Measurements from ENCODE around the gene CHSY1.

GRCh38 chr15:101165905-101166471, 85.9 kb downstream of the CHSY1 start:
- TF ChIP-seq, protein P1, sequence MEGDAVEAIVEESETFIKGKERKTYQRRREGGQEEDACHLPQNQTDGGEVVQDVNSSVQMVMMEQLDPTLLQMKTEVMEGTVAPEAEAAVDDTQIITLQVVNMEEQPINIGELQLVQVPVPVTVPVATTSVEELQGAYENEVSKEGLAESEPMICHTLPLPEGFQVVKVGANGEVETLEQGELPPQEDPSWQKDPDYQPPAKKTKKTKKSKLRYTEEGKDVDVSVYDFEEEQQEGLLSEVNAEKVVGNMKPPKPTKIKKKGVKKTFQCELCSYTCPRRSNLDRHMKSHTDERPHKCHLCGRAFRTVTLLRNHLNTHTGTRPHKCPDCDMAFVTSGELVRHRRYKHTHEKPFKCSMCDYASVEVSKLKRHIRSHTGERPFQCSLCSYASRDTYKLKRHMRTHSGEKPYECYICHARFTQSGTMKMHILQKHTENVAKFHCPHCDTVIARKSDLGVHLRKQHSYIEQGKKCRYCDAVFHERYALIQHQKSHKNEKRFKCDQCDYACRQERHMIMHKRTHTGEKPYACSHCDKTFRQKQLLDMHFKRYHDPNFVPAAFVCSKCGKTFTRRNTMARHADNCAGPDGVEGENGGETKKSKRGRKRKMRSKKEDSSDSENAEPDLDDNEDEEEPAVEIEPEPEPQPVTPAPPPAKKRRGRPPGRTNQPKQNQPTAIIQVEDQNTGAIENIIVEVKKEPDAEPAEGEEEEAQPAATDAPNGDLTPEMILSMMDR (IDR thresholded peaks at IDR 0.05), result no peak
- TF ChIP-seq EZH2 (IDR thresholded peaks at IDR 0.05), result no peak

Measured in neural progenitor cell (in vitro differentiated cells).